Liver (tissue), 9 donors: Measurements from ENCODE around the gene RPS29. TPM values are rescaled to one million over a fixed set of nuclear protein-coding genes. Genes with fewer than 3 reads are reported as not detected.

Experiments
- DNase-seq: peaks from one replicate; pipeline ENCODE4 v3.0.0-alpha.2; 2017; ENCODE audit warnings: low spot score
- H3K27ac ChIP-seq, 2 donors: one replicate each; pipeline ENCODE4 v1.7.0; 2013; ENCODE audit warnings: inconsistent platforms in 2 of 2, low read length in 2 of 2, control low read depth in 1 of 2, low read depth in 1 of 2, mild to moderate bottlenecking in 1 of 2
- H3K27me3 ChIP-seq, 4 donors: one replicate each; pipeline versions ENCODE4 v1.6.1 to v1.7.0; 2013; ENCODE audit warnings: low read length in 3 of 4, inconsistent platforms in 1 of 4, mild to moderate bottlenecking in 1 of 4, moderate library complexity in 1 of 4; ENCODE audit not compliant: control insufficient read depth in 4 of 4, insufficient read depth in 4 of 4
- H3K36me3 ChIP-seq, 4 donors: one replicate each; pipeline versions ENCODE4 v1.6.1 to v1.7.0; 2013; ENCODE audit warnings: low read length in 3 of 4, mild to moderate bottlenecking in 3 of 4, low read depth in 1 of 4, moderate library complexity in 1 of 4; ENCODE audit not compliant: control insufficient read depth in 4 of 4, insufficient read depth in 3 of 4
- H3K4me1 ChIP-seq, 4 donors: one replicate each; pipeline versions ENCODE4 v1.6.1 to v1.7.0; 2013; ENCODE audit warnings: low read length in 3 of 4, mild to moderate bottlenecking in 3 of 4, moderate library complexity in 1 of 4; ENCODE audit not compliant: control insufficient read depth in 4 of 4, insufficient read depth in 4 of 4
- H3K4me3 ChIP-seq, 3 donors: one replicate each; pipeline versions ENCODE4 v1.6.1 to v1.7.0; 2013; ENCODE audit warnings: low read length in 3 of 3, control low read depth in 1 of 3, low read depth in 1 of 3, mild to moderate bottlenecking in 1 of 3
- H3K9ac ChIP-seq, 2 donors: one replicate each; pipeline ENCODE4 v1.7.0; 2013; ENCODE audit warnings: low read length in 2 of 2, mild to moderate bottlenecking in 2 of 2, moderate library complexity in 2 of 2, control low read depth in 1 of 2, low read depth in 1 of 2
- H3K9me3 ChIP-seq, 4 donors: one replicate each; pipeline versions ENCODE4 v1.6.1 to v1.7.0; 2013; ENCODE audit warnings: low read length in 3 of 4; ENCODE audit not compliant: control insufficient read depth in 4 of 4
- ATF3 ChIP-seq: IDR thresholded peaks from 2 replicates; pipeline ENCODE4 v1.6.1; 2016; ENCODE audit warnings: antibody characterized with exemption
- FOXA2 ChIP-seq: IDR thresholded peaks from 2 replicates; pipeline ENCODE4 v1.6.1; 2016; ENCODE audit warnings: antibody characterized with exemption
- GABPA ChIP-seq, 2 donors: IDR thresholded peaks in 1 of 2; conservative IDR thresholded peaks in 1 of 2; 2 replicates each; pipeline ENCODE4 v1.6.1; 2016; ENCODE audit warnings: antibody characterized with exemption in 2 of 2, mild to moderate bottlenecking in 1 of 2, moderate library complexity in 1 of 2
- HNF4A ChIP-seq, 2 donors: conservative IDR thresholded peaks; 2 replicates each; pipeline ENCODE4 v1.6.1; 2016; ENCODE audit warnings: antibody characterized with exemption in 2 of 2, mild to moderate bottlenecking in 2 of 2
- HNF4G ChIP-seq: IDR thresholded peaks from 2 replicates; pipeline ENCODE4 v1.6.1; 2016; ENCODE audit warnings: antibody characterized with exemption
- JUND ChIP-seq, 2 donors: IDR thresholded peaks; 2 replicates each; pipeline ENCODE4 v1.6.1; 2016; ENCODE audit warnings: antibody characterized with exemption in 2 of 2
- NR2F2 ChIP-seq: IDR thresholded peaks from 2 replicates; pipeline ENCODE4 v1.6.1; 2016; ENCODE audit warnings: antibody characterized with exemption
- RAD21 ChIP-seq, 2 donors: IDR thresholded peaks; 2 replicates each; pipeline ENCODE4 v1.6.1; 2016; ENCODE audit warnings: antibody characterized with exemption in 2 of 2, mild to moderate bottlenecking in 2 of 2
- REST ChIP-seq: IDR thresholded peaks from 2 replicates; pipeline ENCODE4 v1.6.1; 2016; ENCODE audit warnings: antibody characterized with exemption, mild to moderate bottlenecking
- RXRA ChIP-seq, 2 donors: IDR thresholded peaks; 2 replicates each; pipeline ENCODE4 v1.6.1; 2017 to 2018; ENCODE audit warnings: antibody characterized with exemption in 2 of 2, mild to moderate bottlenecking in 1 of 2
- SP1 ChIP-seq: IDR thresholded peaks from 2 replicates; pipeline ENCODE4 v1.6.1; 2018; ENCODE audit warnings: antibody characterized with exemption, mild to moderate bottlenecking
- TAF1 ChIP-seq: conservative IDR thresholded peaks from 2 replicates; pipeline ENCODE4 v1.6.1; 2016; ENCODE audit warnings: antibody characterized with exemption, mild to moderate bottlenecking
- WGBS: extraction: QIAGEN DNeasy Blood & Tissue Kit; methylation state at CpG from one replicate; pipeline ENCODE4 v1.1.7; 2013; 5-methylcytosine and 5-hydroxymethylcytosine counted together
- polyA plus RNA-seq, 2 donors: library from polyadenylated mRNA; stranded (reverse) in 1 of 2; unstranded in 1 of 2; fragments of 200-250 nt in 1 of 2; fragments of >200 nt in 1 of 2; fragmentation: Nextera tagmentation in 1 of 2; extraction: Ambion mirVana in 1 of 2; gene quantifications; one replicate each; pipeline versions ENCODE4 v1.2.1 to v1.2.3, GENCODE V29; 2013 to 2015
- total RNA-seq, 2 donors: library from RNA; depleted of rRNA; stranded (reverse); fragments of >200 nt; gene quantifications; one replicate each; pipeline ENCODE4 v1.2.3, GENCODE V29; 2014
- TF ChIP-seq, protein P1 (sequence below): IDR thresholded peaks from 2 replicates; pipeline ENCODE4 v1.6.1; 2016; ENCODE audit warnings: antibody characterized with exemption
- TF ChIP-seq, protein P2 (sequence below): fragments of 150-350 bp; IDR thresholded peaks from 2 replicates; pipeline ENCODE4 v1.5.1; 2017; ENCODE audit warnings: improper control_type of control experiment, low read depth, low read length; ENCODE audit not compliant: missing input control
- donor health status: healthy.
- donor health status: healthy.
- donor health status: healthy.
- donor health status: healthy.
- donor health status: healthy.

RPS29 gene
- total and polyA plus RNA-seq, 4 donors = 584 to 1,739 (median 839) TPM

DNA sequence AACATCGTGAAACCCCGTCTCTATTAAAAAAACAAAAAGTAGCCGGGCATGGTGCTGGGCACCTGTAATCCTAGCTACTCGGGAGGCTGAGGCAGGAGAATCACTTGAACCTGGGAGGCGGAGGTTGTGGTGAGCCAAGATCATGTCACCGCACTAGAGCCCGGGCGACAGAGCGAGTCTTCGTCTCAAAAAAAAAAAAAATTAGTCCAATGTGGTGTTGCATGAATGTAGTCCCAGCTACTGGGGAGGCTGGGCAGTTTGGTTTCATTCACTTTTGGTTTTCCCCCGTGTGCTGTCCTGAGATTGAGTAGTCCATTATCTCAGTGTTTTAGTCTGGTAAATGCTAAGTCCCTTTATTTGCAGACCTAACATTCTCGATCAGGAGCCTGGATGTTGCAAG lies 19.5 kb downstream of the RPS29 start (continued):
- TF ChIP-seq ATF3 (no peak), SP1 (no peak), RAD21 (IDR thresholded peaks at IDR 0.05) (no peak), NR2F2 (no peak), HNF4A (conservative IDR thresholded peaks at IDR 0.05) (no peak), FOXA2 (no peak), TAF1 (no peak), HNF4G (no peak), RXRA (IDR thresholded peaks at IDR 0.05) (no peak)
- TF ChIP-seq, protein P1, sequence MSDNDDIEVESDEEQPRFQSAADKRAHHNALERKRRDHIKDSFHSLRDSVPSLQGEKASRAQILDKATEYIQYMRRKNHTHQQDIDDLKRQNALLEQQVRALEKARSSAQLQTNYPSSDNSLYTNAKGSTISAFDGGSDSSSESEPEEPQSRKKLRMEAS = no peak

DNA sequence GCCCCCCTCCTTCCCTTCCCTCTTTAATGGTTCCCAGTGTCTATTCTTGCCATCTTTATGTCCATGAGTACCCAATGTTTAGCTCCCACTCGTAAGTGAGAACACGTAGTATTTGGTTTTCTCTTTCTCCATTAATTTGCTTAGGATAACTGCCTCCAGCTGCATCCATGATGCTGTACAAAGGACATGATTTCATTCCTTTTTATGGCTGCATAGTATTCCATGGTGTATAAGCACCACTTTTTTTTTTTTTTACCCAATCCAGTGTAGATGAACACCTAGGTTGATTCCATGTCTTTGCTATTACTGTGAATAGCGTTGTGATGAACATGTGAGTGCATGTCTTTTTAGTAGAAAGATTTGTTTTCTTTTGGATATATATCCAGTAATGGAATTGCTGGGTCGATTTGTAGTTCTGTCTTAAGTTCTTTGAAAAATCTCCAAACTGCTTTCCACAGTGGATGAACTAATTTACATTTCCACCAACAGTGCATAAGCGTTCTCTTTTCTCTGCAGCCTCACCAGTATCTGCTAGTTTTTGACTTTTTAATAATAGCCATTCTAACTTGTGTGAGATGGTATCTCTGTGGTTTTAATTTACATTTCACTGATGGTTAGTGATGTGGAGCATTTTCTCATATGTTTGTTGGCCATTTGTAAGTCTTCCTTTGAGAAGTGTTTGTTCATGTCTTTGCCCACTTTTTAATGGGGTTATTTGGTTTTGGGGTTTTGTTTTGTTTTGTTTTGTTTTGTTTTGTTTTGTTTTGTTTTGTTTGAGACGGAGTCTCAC lies 26.0 kb downstream of the RPS29 start:
- Histone ChIP-seq H3K4me3 (no peak overlapping the region), H3K27me3 (no peaks in the 10 kb centered on the region), H3K4me1 (no peaks in the 10 kb centered on the region), H3K9me3 (no peaks in the 10 kb centered on the region), H3K9ac (no peak overlapping the region), H3K27ac (no peak overlapping the region), H3K36me3 (no peaks in the 10 kb centered on the region)
- DNase-seq = no peak
- 92% methylated on average over 6 of the region's 6 CpGs for WGBS
- TF ChIP-seq ATF3 (no peak), FOXA2 (no peak)

DNA sequence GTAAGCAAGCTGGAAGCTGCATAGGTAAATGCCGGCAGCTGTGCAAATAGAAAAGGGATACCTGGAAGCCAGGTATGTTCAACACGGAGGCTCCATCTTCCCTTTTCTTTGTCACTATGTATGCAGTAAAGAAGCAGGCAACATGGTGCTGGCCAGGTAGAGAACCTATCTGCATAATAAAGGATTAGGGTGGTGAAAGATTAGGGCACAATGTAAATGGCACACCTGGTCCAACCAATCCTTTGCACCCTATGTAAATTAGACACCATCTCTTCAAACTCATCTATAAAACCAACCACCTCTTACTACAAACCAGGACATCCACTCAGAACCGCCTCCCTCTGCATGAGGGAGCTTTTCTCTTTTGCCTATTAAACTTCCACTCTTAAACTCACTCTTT lies 32.3 kb downstream of the RPS29 start:
- 65% methylated on average over 3 of the region's 3 CpGs for WGBS
- H3K36me3 ChIP-seq = no peaks in the 10 kb centered on the region
- H3K9ac ChIP-seq = no peak overlapping the region
- no peaks in the 10 kb centered on the region for H3K9me3 ChIP-seq
- DNase-seq = no peak
- no peak overlapping the region for H3K4me3 ChIP-seq
- no peaks in the 10 kb centered on the region for H3K27me3 ChIP-seq
- H3K27ac ChIP-seq = no peak overlapping the region
- peaks cover 3 to 21% (median 11%) of the 10 kb centered on the region in 4 donors for H3K4me1 ChIP-seq
- TF ChIP-seq RAD21 (IDR thresholded peaks at IDR 0.05) (no peak), TAF1 (no peak), HNF4G (no peak)

DNA sequence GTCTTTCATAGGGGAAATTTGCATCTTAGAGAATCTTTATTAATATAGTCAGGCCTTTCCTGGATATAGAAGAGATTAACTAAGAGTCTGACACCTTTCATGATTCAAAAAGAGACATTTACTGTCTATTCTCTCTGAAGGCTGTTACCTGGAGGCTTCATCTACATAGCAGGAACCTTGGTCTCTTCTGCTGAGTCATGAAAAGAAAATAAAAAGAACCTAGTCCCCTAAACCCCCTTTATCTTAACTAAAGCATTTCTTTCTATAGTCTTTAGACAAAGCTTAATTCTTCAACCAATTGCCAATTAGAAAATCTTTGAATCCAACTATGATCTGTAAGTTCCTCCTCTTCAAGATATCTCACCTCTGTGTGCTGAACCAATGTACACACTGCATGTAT lies 33.1 kb downstream of the RPS29 start:
- Histone ChIP-seq H3K9ac (no peak overlapping the region), H3K27ac (no peak overlapping the region)

More for the DNA sequence above, 33.1 kb downstream of the RPS29 start:
- no peaks in the 10 kb centered on the region for H3K36me3 ChIP-seq
- peaks cover 3 to 21% (median 11%) of the 10 kb centered on the region in 4 donors for H3K4me1 ChIP-seq
- H3K9me3 ChIP-seq = no peaks in the 10 kb centered on the region
- no peak overlapping the region for H3K4me3 ChIP-seq
- DNase-seq = no peak
- H3K27me3 ChIP-seq = no peaks in the 10 kb centered on the region
- TF ChIP-seq, protein P2, sequence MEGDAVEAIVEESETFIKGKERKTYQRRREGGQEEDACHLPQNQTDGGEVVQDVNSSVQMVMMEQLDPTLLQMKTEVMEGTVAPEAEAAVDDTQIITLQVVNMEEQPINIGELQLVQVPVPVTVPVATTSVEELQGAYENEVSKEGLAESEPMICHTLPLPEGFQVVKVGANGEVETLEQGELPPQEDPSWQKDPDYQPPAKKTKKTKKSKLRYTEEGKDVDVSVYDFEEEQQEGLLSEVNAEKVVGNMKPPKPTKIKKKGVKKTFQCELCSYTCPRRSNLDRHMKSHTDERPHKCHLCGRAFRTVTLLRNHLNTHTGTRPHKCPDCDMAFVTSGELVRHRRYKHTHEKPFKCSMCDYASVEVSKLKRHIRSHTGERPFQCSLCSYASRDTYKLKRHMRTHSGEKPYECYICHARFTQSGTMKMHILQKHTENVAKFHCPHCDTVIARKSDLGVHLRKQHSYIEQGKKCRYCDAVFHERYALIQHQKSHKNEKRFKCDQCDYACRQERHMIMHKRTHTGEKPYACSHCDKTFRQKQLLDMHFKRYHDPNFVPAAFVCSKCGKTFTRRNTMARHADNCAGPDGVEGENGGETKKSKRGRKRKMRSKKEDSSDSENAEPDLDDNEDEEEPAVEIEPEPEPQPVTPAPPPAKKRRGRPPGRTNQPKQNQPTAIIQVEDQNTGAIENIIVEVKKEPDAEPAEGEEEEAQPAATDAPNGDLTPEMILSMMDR = no peak
- no peak for TF ChIP-seq RAD21 (IDR thresholded peaks at IDR 0.05)
- no peak for TF ChIP-seq JUND (IDR thresholded peaks at IDR 0.05)
- no peak for TF ChIP-seq SP1
- no peak for TF ChIP-seq GABPA (IDR thresholded peaks at IDR 0.05 in 1 of 2, conservative IDR thresholded peaks at IDR 0.05 in 1 of 2)
- no peak for TF ChIP-seq REST
- no peak for TF ChIP-seq HNF4A (conservative IDR thresholded peaks at IDR 0.05)
